Activated CD4-positive, alpha-beta T cell treated with anti-CD3 and anti-CD28 coated beads, Interleukin-10, Interleukin-2, amounts not matched to agents 100 ng/mL and 50 ng/mL, durations not matched to agents 16 hours and 8 hours (primary cell): ENCODE results near the gene SYT2.
"Not testable (repeated sequence)": the region's sequence is repeated elsewhere in the genome, so short reads cannot be mapped to it uniquely, and the experiment has no call there.

Experiments used
- DNase-seq: peaks from one replicate; pipeline ENCODE4 v3.0.0-alpha.2; 2020

The SYT2 gene

GRCh38 chr1:202565890-202566602 is 144.2 kb downstream of the SYT2 start:
- DNase-seq: peak; percentile 33

- peak; percentile 57 for DNase-seq
Measured at GRCh38 chr1:202564958-202565495, 145.2 kb downstream of the SYT2 start.

DNA sequence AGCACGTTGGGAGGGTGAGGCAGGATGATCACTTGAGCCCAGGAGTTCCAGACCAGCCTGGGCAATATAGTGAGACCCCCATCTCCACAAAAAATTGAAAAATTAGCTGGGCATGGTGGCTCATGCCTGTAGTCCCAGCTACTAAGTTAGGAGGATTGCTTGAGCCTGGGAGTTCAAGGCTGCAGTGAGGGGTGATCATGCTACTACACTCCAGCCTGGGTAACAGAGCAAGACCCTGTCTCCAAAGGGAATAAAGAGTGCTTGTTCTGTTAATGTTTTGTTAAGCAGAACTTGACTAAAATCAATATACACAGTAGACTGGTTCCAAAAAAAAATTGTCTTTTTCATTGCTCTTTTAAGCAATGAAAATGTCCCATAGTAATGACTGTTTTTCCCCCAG is 146.4 kb downstream of the SYT2 start:
- no peak for DNase-seq

GRCh38 chr1:202562444-202563060 is 147.7 kb downstream of the SYT2 start:
- DNase-seq: no peak

GRCh38 chr1:202561726-202562443 is 148.4 kb downstream of the SYT2 start:
- DNase-seq: peak; percentile 14

DNA sequence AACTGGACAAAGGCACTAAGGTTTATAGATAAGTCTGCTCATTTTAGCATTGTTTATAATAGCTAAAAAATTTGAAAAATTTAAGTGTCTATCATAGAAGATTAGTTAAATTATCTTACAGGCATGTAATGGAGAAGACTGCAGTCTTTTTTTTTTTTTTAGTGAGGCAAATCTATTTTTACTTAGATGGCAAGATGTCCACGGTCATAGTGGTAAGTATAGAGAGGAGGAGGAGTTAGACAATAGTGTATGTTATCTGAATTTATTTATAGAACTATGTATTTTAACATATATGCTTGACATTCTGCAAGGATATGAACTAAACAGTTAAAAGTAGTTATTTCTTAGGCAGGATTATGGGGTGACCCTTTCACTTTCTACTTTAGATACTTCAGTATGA is 149.0 kb downstream of the SYT2 start:
- no peak for DNase-seq

GRCh38 chr1:202557662-202558061 is 152.6 kb downstream of the SYT2 start:
- DNase-seq: not testable (repeated sequence)

DNA sequence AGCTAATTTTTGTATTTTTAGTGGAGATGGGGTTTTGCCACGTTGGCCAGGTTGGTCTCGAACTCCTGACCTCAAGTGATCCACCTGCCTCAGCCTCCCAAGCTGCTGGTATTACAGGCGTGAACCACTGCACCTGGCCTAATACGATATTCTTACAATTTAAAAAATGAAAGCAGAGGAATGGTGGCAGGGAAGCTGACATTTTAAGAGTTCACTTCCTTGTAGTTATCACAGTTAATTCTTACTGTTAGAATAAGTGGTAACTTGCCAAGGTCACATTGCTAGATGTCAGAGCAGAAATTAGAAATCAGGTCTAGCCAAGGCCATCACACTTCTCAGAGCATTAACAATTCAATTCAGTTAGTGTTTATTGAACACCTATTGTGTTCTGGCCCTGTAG is 154.2 kb downstream of the SYT2 start:
- DNase-seq: not testable (repeated sequence)

DNA sequence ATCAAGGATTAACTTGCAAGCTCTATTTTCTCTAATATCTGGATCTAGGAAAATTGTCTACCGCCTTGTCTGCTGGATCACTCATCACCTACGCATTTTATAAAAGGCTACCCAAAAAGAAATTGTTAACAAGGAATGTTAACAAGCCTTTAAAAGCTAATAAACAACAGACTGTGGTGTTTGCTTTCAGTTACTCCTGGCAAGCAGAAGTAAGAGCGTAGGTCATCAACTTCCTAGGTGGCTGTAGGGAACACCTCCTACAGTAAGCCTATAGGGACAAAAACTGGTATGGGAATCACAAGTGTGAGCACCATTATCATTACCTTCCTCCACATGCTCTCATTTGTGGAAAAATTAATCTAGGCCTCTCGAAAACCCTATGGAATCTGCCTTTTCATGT is 155.6 kb downstream of the SYT2 start:
- not testable (repeated sequence) for DNase-seq

GRCh38 chr1:202553560-202554038 is 156.7 kb downstream of the SYT2 start:
- no peak for DNase-seq

GRCh38 chr1:202553078-202553477 is 157.2 kb downstream of the SYT2 start:
- not testable (repeated sequence) for DNase-seq

DNA sequence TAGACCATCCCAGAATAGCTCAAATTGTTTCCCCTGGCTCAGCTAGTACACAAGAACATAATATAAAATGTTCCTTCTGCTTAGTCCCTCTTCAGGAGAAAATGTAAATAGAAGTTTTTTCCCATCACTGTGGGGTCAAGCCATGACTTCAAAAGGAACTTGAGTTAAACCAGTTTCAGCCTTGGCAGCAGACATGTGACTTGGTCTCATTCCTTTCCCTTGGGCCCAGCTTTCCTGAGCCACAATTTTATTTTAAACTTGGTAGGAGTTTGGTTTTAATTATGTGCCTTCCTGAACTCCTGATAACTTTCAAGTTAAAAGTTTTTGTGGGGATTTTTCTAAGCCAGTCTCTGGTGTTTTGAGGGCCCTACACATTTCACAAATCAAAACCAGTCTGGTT is 157.6 kb downstream of the SYT2 start:
- not testable (repeated sequence) for DNase-seq

DNA sequence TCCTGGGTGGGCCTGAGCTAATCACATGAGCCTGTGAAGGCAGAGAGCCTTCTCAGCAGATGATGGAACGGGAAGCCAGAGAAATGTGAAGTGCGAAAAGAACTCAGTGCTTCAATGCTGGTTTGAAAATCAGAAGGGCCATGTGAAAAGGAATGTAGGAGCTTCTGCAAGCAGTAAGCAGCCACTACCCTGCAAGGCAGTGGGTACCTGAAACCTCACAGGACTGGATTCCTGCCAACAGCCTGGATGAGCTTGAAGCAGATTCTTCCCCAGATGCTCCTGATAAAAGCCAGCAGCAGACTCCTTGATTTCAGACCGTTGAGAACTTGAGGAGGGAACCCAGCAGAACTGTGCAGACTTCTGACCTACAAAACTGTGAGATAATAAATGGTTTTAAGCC is 158.6 kb downstream of the SYT2 start:
- DNase-seq: no peak

DNA sequence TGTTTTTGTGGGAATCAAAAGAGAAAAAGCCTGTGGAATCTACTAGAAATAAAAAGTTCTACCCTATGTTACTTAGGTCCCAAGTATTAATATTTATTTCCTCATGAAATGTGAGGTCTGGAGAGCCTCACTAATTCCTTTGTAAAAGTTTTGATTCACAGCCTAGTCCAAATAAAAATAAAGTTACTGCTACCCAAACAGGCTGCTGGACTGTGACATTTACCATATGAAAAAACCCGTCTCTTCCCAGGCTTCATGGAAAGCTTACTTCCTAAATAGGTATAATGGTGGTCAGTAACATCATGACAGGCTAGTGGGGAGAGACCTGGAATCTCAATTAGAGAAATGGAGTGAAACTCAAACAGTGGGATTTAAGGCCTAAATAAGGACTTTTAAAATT is 160.2 kb downstream of the SYT2 start:
- DNase-seq: not testable (repeated sequence)

DNA sequence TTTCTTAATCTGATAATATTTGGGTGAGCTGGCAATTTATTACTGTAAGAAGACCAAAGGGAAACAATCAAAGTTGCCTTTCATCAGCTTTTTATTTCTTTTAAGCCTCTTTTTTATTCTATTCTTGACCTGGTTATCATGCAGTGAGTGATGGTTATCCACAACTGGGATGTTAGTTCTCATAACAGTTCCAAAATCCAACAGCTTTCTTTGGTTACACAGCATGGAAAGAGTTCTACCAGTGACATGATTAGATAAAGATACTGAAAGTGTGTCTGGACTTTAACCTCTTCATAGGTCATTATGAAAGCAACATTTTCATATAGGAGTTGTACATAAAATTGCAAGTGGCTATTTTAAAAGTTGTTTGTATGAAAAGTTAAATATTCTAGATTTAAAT is 163.0 kb downstream of the SYT2 start:
- DNase-seq: no peak

- DNase-seq: not testable (repeated sequence)
Measured at GRCh38 chr1:202546796-202547195, 163.5 kb downstream of the SYT2 start.

GRCh38 chr1:202546377-202546776 is 163.9 kb downstream of the SYT2 start:
- DNase-seq: not testable (repeated sequence)

DNA sequence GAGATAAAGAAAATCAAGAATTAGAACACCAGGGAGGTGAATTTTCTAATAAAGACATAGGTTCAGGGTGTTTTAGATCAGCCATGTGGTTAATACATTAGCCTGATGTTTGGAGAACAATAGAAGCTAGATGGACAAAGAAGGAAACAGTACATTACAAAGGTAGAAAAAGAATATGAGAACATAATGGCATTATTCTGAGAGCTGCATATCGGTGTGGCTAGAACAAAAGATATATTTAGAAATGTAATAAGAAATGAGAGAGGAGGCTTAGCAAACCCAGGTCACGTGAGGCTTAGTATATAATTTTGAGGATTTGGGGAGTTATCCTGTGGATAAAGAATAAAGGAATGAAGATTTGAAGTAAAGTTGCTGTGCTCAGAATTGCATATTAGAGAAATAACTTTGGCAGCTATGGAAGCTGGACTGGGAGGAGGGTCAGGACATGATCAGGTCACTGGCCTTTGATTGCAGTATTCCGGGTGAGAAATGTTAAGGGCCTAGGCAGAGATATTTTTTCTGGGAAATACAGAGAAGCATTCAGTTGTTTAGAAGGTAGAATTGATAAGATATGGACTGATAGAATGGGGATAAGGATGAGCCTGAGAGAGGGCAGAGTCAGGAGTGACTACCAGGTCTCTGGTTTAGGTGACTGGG is 164.5 kb downstream of the SYT2 start:
- DNase-seq: not testable (repeated sequence)

DNA sequence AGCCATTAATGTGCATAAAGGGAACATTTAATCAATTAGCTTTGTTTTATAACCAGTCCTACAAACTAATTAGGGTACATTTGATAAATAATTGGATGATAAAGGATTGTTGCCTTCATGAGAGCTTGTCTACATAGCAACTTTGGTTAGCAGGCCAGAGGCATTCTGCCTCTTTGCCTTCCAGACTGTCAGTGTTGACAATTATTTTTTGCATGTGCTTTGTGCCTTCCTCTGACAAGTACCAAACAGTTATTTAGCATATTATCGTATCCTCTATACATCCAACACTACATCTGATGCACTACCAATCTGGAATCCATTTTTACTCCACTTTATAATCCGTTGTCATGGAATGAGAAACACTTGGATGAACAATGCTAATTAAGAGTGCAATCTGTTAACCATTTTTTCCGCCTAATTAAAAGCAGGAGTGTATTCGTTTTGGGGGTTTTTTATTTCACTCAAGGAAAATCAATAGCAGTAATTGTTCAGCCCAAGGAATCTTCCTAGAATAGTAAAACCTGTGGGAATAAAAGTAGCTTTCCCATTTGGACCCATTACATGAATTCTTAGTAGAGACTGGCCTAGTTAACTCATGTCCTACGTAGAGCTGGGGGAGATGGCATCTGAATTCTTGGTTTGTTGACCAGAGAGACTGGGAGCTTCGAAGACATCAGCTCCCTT is 165.3 kb downstream of the SYT2 start:
- DNase-seq: not testable (repeated sequence)

DNA sequence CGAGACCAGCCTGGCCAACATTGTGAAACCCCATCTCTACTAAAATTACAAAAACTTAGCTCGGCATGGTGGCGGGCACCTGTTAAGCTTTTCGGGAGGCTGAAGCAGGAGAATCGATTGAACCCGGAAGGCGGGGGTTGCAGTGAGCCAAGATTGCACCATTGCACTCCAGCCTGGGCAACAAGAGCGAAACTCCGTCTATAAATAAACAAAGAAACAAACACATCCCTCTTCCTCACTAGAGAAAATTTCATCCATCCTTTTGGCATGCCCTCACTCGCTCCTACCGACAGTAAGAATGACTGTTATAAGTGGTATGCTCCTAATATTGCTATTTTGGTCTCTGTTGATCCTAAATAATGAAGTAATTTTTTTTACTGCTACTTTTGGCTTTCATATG is 166.7 kb downstream of the SYT2 start:
- not testable (repeated sequence) for DNase-seq

DNA sequence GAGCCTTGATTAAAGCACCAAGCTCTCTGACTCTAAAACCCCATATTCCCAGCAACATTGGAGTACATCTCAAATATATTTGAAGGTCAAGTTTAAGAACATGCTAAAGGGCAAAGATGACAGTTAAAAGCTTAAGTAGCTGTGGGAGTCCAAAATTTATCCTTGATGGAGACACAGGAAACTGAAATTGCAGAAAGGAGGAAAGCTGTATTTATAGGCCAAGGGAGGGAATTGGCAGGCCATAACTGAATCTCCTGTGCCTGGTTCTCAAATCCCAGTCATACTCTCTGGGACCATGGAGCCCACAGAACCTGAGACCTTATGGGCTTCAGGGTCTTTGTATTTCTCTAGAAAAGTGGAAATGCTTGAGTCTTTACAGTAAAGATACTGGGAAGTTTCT is 167.8 kb downstream of the SYT2 start:
- DNase-seq: not testable (repeated sequence)

DNA sequence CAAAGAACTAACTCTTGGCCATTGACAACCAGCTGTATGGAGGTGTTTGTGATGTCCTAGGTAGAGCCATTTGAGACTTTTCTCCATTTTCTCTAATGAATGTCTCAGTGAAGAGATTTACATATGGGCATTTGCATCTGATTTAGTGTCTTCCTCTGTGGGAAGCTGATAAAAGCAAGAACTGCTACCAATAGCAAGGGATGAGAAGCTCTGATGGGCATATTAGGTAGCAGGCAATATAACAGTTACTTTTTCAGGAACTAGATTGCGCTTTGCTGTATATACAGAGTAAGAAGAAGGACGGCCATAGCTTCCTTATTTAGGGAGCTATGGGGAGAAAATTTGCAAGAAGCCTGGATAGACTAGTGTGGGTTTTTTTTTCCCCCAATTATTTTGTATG is 169.4 kb downstream of the SYT2 start:
- DNase-seq: not testable (repeated sequence)
